Dedifferentiated amniotic fluid mesenchymal stem cell (primary cell): Measurements from ENCODE around the gene AOC1.

Source experiments
- DNase-seq: peaks from one replicate; pipeline ENCODE4 v3.0.0-alpha.2; 2016; ENCODE audit errors: extremely low spot score

The AOC1 gene

GRCh38 chr7:150831851-150832250, 20.5 kb upstream of the AOC1 start:
- DNase-seq, result no peak

GRCh38 chr7:150835019-150835418, 17.3 kb upstream of the AOC1 start:
- DNase-seq, result no peak

GRCh38 chr7:150835702-150836280, 16.5 kb upstream of the AOC1 start:
- no peak for DNase-seq

GRCh38 chr7:150838965-150839650, 13.2 kb upstream of the AOC1 start:
- DNase-seq, result no peak

GRCh38 chr7:150842018-150842417, 10.3 kb upstream of the AOC1 start:
- DNase-seq, result no peak

- DNase-seq, result no peak
These were observed 9.6 kb upstream of the AOC1 start for GRCh38 chr7:150842716-150843115.

GRCh38 chr7:150845421-150845861, 6.9 kb upstream of the AOC1 start:
- DNase-seq, result no peak

GRCh38 chr7:150846291-150847115, 5.8 kb upstream of the AOC1 start:
- DNase-seq, result no peak

GRCh38 chr7:150847536-150847935, 4.8 kb upstream of the AOC1 start:
- DNase-seq, result no peak

GRCh38 chr7:150848111-150848510, 4.2 kb upstream of the AOC1 start:
- DNase-seq, result no peak

GRCh38 chr7:150848561-150849115, 3.7 kb upstream of the AOC1 start:
- no peak for DNase-seq

GRCh38 chr7:150849204-150849775, 3.0 kb upstream of the AOC1 start:
- DNase-seq, result no peak

- no peak for DNase-seq
These were observed 2.0 kb upstream of the AOC1 start for GRCh38 chr7:150850273-150850672.

GRCh38 chr7:150851492-150852370, 586 bp upstream of the AOC1 start:
- no peak for DNase-seq

GRCh38 chr7:150854066-150855000, 2.0 kb downstream of the AOC1 start:
- no peak for DNase-seq

- DNase-seq, result no peak
These were observed 2.7 kb downstream of the AOC1 start for GRCh38 chr7:150855046-150855445.

- DNase-seq, result no peak
These were observed 3.4 kb downstream of the AOC1 start for GRCh38 chr7:150855476-150856302.

- no peak for DNase-seq
These were observed 4.3 kb downstream of the AOC1 start for GRCh38 chr7:150856303-150857275.
